ENCODE measurements around the gene QSER1. TPM values are rescaled to one million over a fixed set of nuclear protein-coding genes. Genes with fewer than 3 reads are reported as not detected.

Gene QSER1
- total RNA-seq, 1 experiment from 2014 or later, result 54.8 TPM

GRCh38 chr11:32881286-32881685 lies 11.3 kb upstream of the QSER1 start:
- CTCF ChIA-PET, result interaction anchor here (0.6 to 0.7 kb wide), 3 partner anchors 88 to 223 kb away, joined by 3 read pairs; no protein-coding TSS in a partner anchor
- no TSS peak for BruUV-seq (replicated peaks)
- Mint-ChIP-seq H3K27me3 (ENCODE audit: unreplicated experiment) (no peaks in the 10 kb centered on the region), H3K36me3 (ENCODE audit: insufficient read depth, unreplicated experiment) (no peaks in the 10 kb centered on the region), H3K4me3 (ENCODE audit: low read depth, unreplicated experiment) (no peak overlapping the region), H3K4me1 (ENCODE audit: low read depth, unreplicated experiment) (peaks cover 8% of the 10 kb centered on the region), H3K9me3 (ENCODE audit: low read depth, unreplicated experiment) (no peaks in the 10 kb centered on the region), H3K27ac (ENCODE audit: unreplicated experiment) (no peak overlapping the region)
- DNase-seq, result no peak
- intact Hi-C loops (cut with micrococcal nuclease; ENCODE audit: unreplicated experiment), result no loop called here
- no peak for TF ChIP-seq CTCF (IDR thresholded peaks at IDR 0.05; ENCODE audit: unreplicated experiment)

GRCh38 chr11:32883421-32883820 lies 9.2 kb upstream of the QSER1 start:
- intact Hi-C loops (cut with micrococcal nuclease; ENCODE audit: unreplicated experiment), result no loop called here

GRCh38 chr11:32884023-32884422 lies 8.6 kb upstream of the QSER1 start:
- CTCF ChIA-PET, result no interaction called here
- no peaks in the 10 kb centered on the region for H3K9me3 Mint-ChIP-seq (ENCODE audit: low read depth, unreplicated experiment)
- no TSS peak for BruUV-seq (replicated peaks)

More at GRCh38 chr11:32883421-32883820, 9.2 kb upstream of the QSER1 start:
- CTCF ChIA-PET, result no interaction called here
- BruUV-seq (replicated peaks), result no TSS peak
- Mint-ChIP-seq H3K4me1 (ENCODE audit: low read depth, unreplicated experiment) (peaks cover 8% of the 10 kb centered on the region), H3K9me3 (ENCODE audit: low read depth, unreplicated experiment) (no peaks in the 10 kb centered on the region), H3K4me3 (ENCODE audit: low read depth, unreplicated experiment) (no peak overlapping the region), H3K27me3 (ENCODE audit: unreplicated experiment) (no peaks in the 10 kb centered on the region), H3K36me3 (ENCODE audit: insufficient read depth, unreplicated experiment) (no peaks in the 10 kb centered on the region), H3K27ac (ENCODE audit: unreplicated experiment) (no peak overlapping the region)
- no peak for DNase-seq
- no peak for TF ChIP-seq CTCF (IDR thresholded peaks at IDR 0.05; ENCODE audit: unreplicated experiment)

DNA sequence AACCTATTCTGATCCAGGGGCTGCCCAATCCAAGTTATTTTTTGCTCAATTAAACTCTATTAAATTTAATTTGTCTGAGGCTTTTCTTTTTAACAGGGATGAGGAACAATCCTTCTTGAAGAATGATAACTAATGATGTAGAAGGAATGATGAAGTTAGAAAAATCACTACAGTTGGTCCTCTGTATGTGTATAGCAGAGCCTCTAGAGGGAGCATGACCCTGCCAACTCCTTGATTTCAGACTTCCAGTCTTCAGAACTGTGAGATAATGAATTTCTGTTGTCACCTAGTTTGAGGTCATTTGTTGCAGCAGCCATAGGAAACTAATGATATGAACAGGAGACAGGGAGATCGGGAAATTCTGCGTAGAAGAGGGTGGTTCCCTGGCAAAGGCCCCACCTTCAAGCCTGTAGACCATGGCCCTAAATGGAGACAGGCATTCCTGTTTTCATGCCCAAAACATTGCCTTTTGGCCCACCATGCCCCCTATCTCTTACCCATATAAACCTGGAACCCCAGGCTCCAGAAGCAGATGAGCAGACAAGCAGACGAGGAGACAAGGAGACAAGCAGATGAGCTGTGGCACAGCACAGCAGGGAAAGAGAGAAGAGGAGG lies 7.7 kb upstream of the QSER1 start:
- DNase-seq, result peak; percentile 4
- BruUV-seq (replicated peaks), result no TSS peak
- H3K4me1 Mint-ChIP-seq (ENCODE audit: low read depth, unreplicated experiment), result peaks cover 8% of the 10 kb centered on the region
- H3K4me3 Mint-ChIP-seq (ENCODE audit: low read depth, unreplicated experiment), result no peak overlapping the region
- H3K27ac Mint-ChIP-seq (ENCODE audit: unreplicated experiment), result no peak overlapping the region
- no peaks in the 10 kb centered on the region for H3K9me3 Mint-ChIP-seq (ENCODE audit: low read depth, unreplicated experiment)
- no peaks in the 10 kb centered on the region for H3K36me3 Mint-ChIP-seq (ENCODE audit: insufficient read depth, unreplicated experiment)
- CTCF ChIA-PET, result no interaction called here
- H3K27me3 Mint-ChIP-seq (ENCODE audit: unreplicated experiment), result no peaks in the 10 kb centered on the region
- TF ChIP-seq CTCF (IDR thresholded peaks at IDR 0.05; ENCODE audit: unreplicated experiment), result no peak
- intact Hi-C loops (cut with micrococcal nuclease; ENCODE audit: unreplicated experiment), result no loop called here

More at GRCh38 chr11:32884023-32884422, 8.6 kb upstream of the QSER1 start:
- TF ChIP-seq CTCF (IDR thresholded peaks at IDR 0.05; ENCODE audit: unreplicated experiment), result no peak
- no peak overlapping the region for H3K27ac Mint-ChIP-seq (ENCODE audit: unreplicated experiment)
- H3K4me3 Mint-ChIP-seq (ENCODE audit: low read depth, unreplicated experiment), result no peak overlapping the region
- DNase-seq, result no peak
- intact Hi-C loops (cut with micrococcal nuclease; ENCODE audit: unreplicated experiment), result no loop called here
- peaks cover 8% of the 10 kb centered on the region for H3K4me1 Mint-ChIP-seq (ENCODE audit: low read depth, unreplicated experiment)
- no peaks in the 10 kb centered on the region for H3K27me3 Mint-ChIP-seq (ENCODE audit: unreplicated experiment)
- no peaks in the 10 kb centered on the region for H3K36me3 Mint-ChIP-seq (ENCODE audit: insufficient read depth, unreplicated experiment)
